ENCODE data around the gene PLXNB2.

Gene PLXNB2

GRCh38 chr22:50270666-50271394 lies 36.6 kb downstream of the PLXNB2 start:
- DNase-seq = peak; percentile 32
- H3K27ac ChIP-seq = no peak overlapping the region
- in situ Hi-C loops (cut with HindIII; ENCODE audit: low pct_ligation_motif_present, low sequenced_read_pairs) = no loop called here

GRCh38 chr22:50269970-50270665 lies 37.3 kb downstream of the PLXNB2 start, which contains the start of gene MAPK11:
TSS of gene MAPK11 (minus strand) at chr22:50270380. CDS start at chr22:50270292, 88 bp downstream.
- peaks cover 7% of the 10 kb centered on the region for H3K36me3 ChIP-seq (replicated peaks)
- in situ Hi-C loops (cut with HindIII; ENCODE audit: low pct_ligation_motif_present, low sequenced_read_pairs) = no loop called here
- H3K27ac ChIP-seq = no peak within 1 kb of the TSS
- DNase-seq = no peak
- TF ChIP-seq CTCF (IDR thresholded peaks at IDR 0.05; ENCODE audit: low read depth, low read length, missing control alignments) = no peak
- H3K4me3 ChIP-seq (ENCODE audit: low read depth, low read length) = peak within 1 kb of the TSS; percentile 51
- H3K27me3 ChIP-seq (replicated peaks) = no peaks in the 10 kb centered on the region

More at GRCh38 chr22:50270666-50271394, 36.6 kb downstream of the PLXNB2 start:
- H3K36me3 ChIP-seq (replicated peaks) = peaks cover 14% of the 10 kb centered on the region
- no peak for TF ChIP-seq CTCF (IDR thresholded peaks at IDR 0.05; ENCODE audit: low read depth, low read length, missing control alignments)
- no peaks in the 10 kb centered on the region for H3K27me3 ChIP-seq (replicated peaks)
- peak overlapping the region; percentile 51 for H3K4me3 ChIP-seq (ENCODE audit: low read depth, low read length)

- Histone ChIP-seq H3K27me3 (replicated peaks) (no peaks in the 10 kb centered on the region), H3K27ac (no peak overlapping the region), H3K36me3 (replicated peaks) (peaks cover 3% of the 10 kb centered on the region), H3K4me3 (ENCODE audit: low read depth, low read length) (peak overlapping the region; percentile 43)
- no peak for DNase-seq
- in situ Hi-C loops (cut with HindIII; ENCODE audit: low pct_ligation_motif_present, low sequenced_read_pairs) = no loop called here
- no peak for TF ChIP-seq CTCF (IDR thresholded peaks at IDR 0.05; ENCODE audit: low read depth, low read length, missing control alignments)
Measured at GRCh38 chr22:50269573-50269969, 37.9 kb downstream of the PLXNB2 start.

- no peak overlapping the region for H3K4me3 ChIP-seq (ENCODE audit: low read depth, low read length)
Measured at GRCh38 chr22:50268655-50269113, 38.8 kb downstream of the PLXNB2 start.

More at GRCh38 chr22:50268655-50269113, 38.8 kb downstream of the PLXNB2 start:
- no peaks in the 10 kb centered on the region for H3K27me3 ChIP-seq (replicated peaks)
- no peak for DNase-seq
- no peak for TF ChIP-seq CTCF (IDR thresholded peaks at IDR 0.05; ENCODE audit: low read depth, low read length, missing control alignments)
- no peaks in the 10 kb centered on the region for H3K36me3 ChIP-seq (replicated peaks)
- H3K27ac ChIP-seq = no peak overlapping the region
- in situ Hi-C loops (cut with HindIII; ENCODE audit: low pct_ligation_motif_present, low sequenced_read_pairs) = no loop called here
